Activated T-helper 2 cell treated with anti-CD3 and anti-CD28 coated beads, Interferon-gamma antibody, Interleukin-2, Interleukin-4, amounts not matched to agents 10 μg/mL and 5 μg/mL and 100 μg/mL, durations not matched to agents 14 hours and 24 hours and 36 hours (primary cell): ENCODE measurements around the gene C1orf52. TPM values are rescaled to one million over a fixed set of nuclear protein-coding genes. Genes with fewer than 3 reads are reported as not detected.

Experiments used
- total RNA-seq: library from RNA; stranded (reverse); gene quantifications from 2 replicates; pipeline ENCODE4 v1.2.3, GENCODE V29; 2022

The C1orf52 gene
- total RNA-seq, 1 donor from 2014 or later: 25.8 TPM

Other genes with a start within 250 kb of the C1orf52 start
- gene MCOLN3, start 211.2 kb downstream of the C1orf52 start, total RNA-seq: 0.46 and 0.68 TPM in 2 replicates
- 1.9 and 2.1 TPM in 2 replicates for gene SYDE2, start 58.6 kb downstream of the C1orf52 start, total RNA-seq
- gene BCL10, start 17.0 kb upstream of the C1orf52 start, total RNA-seq: 24.4 and 27.4 TPM in 2 replicates
- gene DDAH1, start 205.5 kb upstream of the C1orf52 start, total RNA-seq: 0.07 TPM in 1 of 2 replicates, not detected in the other